BE2C (cell line): Measurements from ENCODE around the gene DENND1A.
"Not testable (repeated sequence)": the region's sequence is repeated elsewhere in the genome, so short reads cannot be mapped to it uniquely, and the experiment has no call there.

Source experiments
- DNase-seq: peaks from one replicate; pipeline ENCODE4 v3.0.0-alpha.2; 2020
- H3K27me3 ChIP-seq: fragments of 250-450 bp; sonication (Bioruptor Pico); 2 replicates; pipeline ENCODE4 v1.5.1; 2020; ENCODE audit warnings: mild to moderate bottlenecking
- H3K36me3 ChIP-seq: fragments of 250-450 bp; sonication (Bioruptor Pico); 2 replicates; pipeline ENCODE4 v1.5.1; 2020; ENCODE audit warnings: mild to moderate bottlenecking
- H3K4me1 ChIP-seq: fragments of 250-450 bp; sonication (Bioruptor Pico); 2 replicates; pipeline ENCODE4 v1.5.1; 2020
- H3K4me3 ChIP-seq: 2 replicates; pipeline ENCODE4 v1.5.1; 2011; ENCODE audit warnings: low read depth, low read length
- H3K9me3 ChIP-seq: fragments of 250-450 bp; sonication (Bioruptor Pico); 2 replicates; pipeline ENCODE4 v1.5.1; 2020
- CTCF ChIP-seq: IDR thresholded peaks from 2 replicates; pipeline ENCODE4 v1.5.1; 2012; ENCODE audit warnings: mild to moderate bottlenecking, low read depth, low read length

DENND1A gene

GRCh38 chr9:123943671-123944070, 13.7 kb upstream of the DENND1A start:
- no peaks in the 10 kb centered on the region for H3K27me3 ChIP-seq
- no peaks in the 10 kb centered on the region for H3K36me3 ChIP-seq
- DNase-seq = no peak
- no peak for TF ChIP-seq CTCF
- H3K4me1 ChIP-seq = no peaks in the 10 kb centered on the region
- no peak overlapping the region for H3K4me3 ChIP-seq
- H3K9me3 ChIP-seq = no peaks in the 10 kb centered on the region

GRCh38 chr9:123942542-123942941, 12.6 kb upstream of the DENND1A start:
- TF ChIP-seq CTCF = no peak
- no peaks in the 10 kb centered on the region for H3K27me3 ChIP-seq
- H3K9me3 ChIP-seq = no peaks in the 10 kb centered on the region
- no peaks in the 10 kb centered on the region for H3K36me3 ChIP-seq
- no peaks in the 10 kb centered on the region for H3K4me1 ChIP-seq
- no peak for DNase-seq
- H3K4me3 ChIP-seq = no peak overlapping the region

GRCh38 chr9:123941524-123942070, 11.7 kb upstream of the DENND1A start:
- H3K9me3 ChIP-seq = no peaks in the 10 kb centered on the region

GRCh38 chr9:123940721-123941523, 11.0 kb upstream of the DENND1A start:
- Histone ChIP-seq H3K9me3 (no peaks in the 10 kb centered on the region), H3K27me3 (no peaks in the 10 kb centered on the region), H3K4me3 (no peak overlapping the region), H3K36me3 (no peaks in the 10 kb centered on the region), H3K4me1 (no peaks in the 10 kb centered on the region)
- no peak for TF ChIP-seq CTCF
- no peak for DNase-seq

More at GRCh38 chr9:123941524-123942070, 11.7 kb upstream of the DENND1A start:
- TF ChIP-seq CTCF = no peak
- H3K4me3 ChIP-seq = no peak overlapping the region
- H3K4me1 ChIP-seq = no peaks in the 10 kb centered on the region
- no peaks in the 10 kb centered on the region for H3K27me3 ChIP-seq
- DNase-seq = no peak
- H3K36me3 ChIP-seq = no peaks in the 10 kb centered on the region

- H3K4me3 ChIP-seq = no peak overlapping the region
- TF ChIP-seq CTCF = no peak
- no peaks in the 10 kb centered on the region for H3K36me3 ChIP-seq
- H3K9me3 ChIP-seq = no peaks in the 10 kb centered on the region
- H3K4me1 ChIP-seq = no peaks in the 10 kb centered on the region
- H3K27me3 ChIP-seq = peaks cover 6% of the 10 kb centered on the region; the same call in 1 of the 2 replicates
- DNase-seq = no peak
Observed at GRCh38 chr9:123938401-123938800, 8.5 kb upstream of the DENND1A start.

- H3K27me3 ChIP-seq, H3K9me3 ChIP-seq, DNase-seq, H3K4me3 ChIP-seq, H3K36me3 ChIP-seq, H3K4me1 ChIP-seq: not testable (repeated sequence)
Observed at GRCh38 chr9:123936575-123936974, 6.6 kb upstream of the DENND1A start.
